Transverse colon (tissue), 4 donors: Measurements from ENCODE around the gene CLIC4. TPM values are rescaled to one million over a fixed set of nuclear protein-coding genes. Genes with fewer than 3 reads are reported as not detected.
"Not testable (repeated sequence)": the region's sequence is repeated elsewhere in the genome, so short reads cannot be mapped to it uniquely, and the experiment has no call there.

ENCODE experiments used
- DNase-seq: peaks from one replicate; pipeline ENCODE4 v3.0.0-alpha.2; 2019
- H3K27ac ChIP-seq, 4 donors: fragments of 200-600 bp; sonication (generic); 2 replicates each; pipeline ENCODE4 v1.5.1; 2016 to 2018; ENCODE audit warnings: inconsistent platforms in 4 of 4
- H3K27me3 ChIP-seq: fragments of 200-600 bp; sonication (generic); 2 replicates; pipeline ENCODE4 v1.5.1; 2017; ENCODE audit warnings: inconsistent platforms
- H3K36me3 ChIP-seq, 4 donors: fragments of 200-600 bp; sonication (generic); 2 replicates each; pipeline ENCODE4 v1.5.1; 2017 to 2019; ENCODE audit warnings: inconsistent platforms in 4 of 4
- H3K4me1 ChIP-seq, 4 donors: fragments of 200-600 bp; sonication (generic); 2 replicates each; pipeline ENCODE4 v1.5.1; 2017 to 2020; ENCODE audit warnings: inconsistent platforms in 4 of 4
- H3K4me3 ChIP-seq, 4 donors: fragments of 200-600 bp; sonication (generic); 1 replicate in 1 of 4; 2 replicates in 3 of 4; pipeline versions ENCODE4 v1.5.1 to v1.6.1; 2017 to 2019; ENCODE audit warnings: inconsistent platforms in 4 of 4
- H3K9me3 ChIP-seq, 2 donors: fragments of 200-600 bp; sonication (generic); 2 replicates each; pipeline ENCODE4 v1.5.1; 2017 to 2019; ENCODE audit warnings: inconsistent platforms in 2 of 2
- CTCF ChIP-seq, 5 experiments: fragments of 200-600 bp in 3 of 5; fragments of 450-650 bp in 2 of 5; sonication (generic) in 3 of 5; IDR thresholded peaks; 1 replicate in 2 of 5; 2 replicates in 3 of 5; pipeline ENCODE4 v1.5.1; 2016 to 2017; ENCODE audit warnings: antibody characterized with exemption in 5 of 5, inconsistent platforms in 3 of 5, mild to moderate bottlenecking in 2 of 5, moderate library complexity in 1 of 5
- EP300 ChIP-seq: sonication (generic); formaldehyde crosslinking; IDR thresholded peaks from one replicate; pipeline ENCODE4 v1.6.1; 2017; ENCODE audit warnings: antibody characterized with exemption, low read depth
- POLR2A ChIP-seq: fragments of 450-650 bp; IDR thresholded peaks from one replicate; pipeline ENCODE4 v1.6.1; 2016; ENCODE audit warnings: antibody characterized with exemption, mild to moderate bottlenecking, moderate library complexity
- POLR2AphosphoS5 ChIP-seq, 3 donors: sonication (generic); formaldehyde crosslinking; IDR thresholded peaks; one replicate each; pipeline ENCODE4 v1.6.1; 2016; ENCODE audit warnings: antibody characterized with exemption in 3 of 3
- WGBS, 2 donors: methylation state at CpG; one replicate each; pipeline ENCODE4 v1.1.5; 2018; ENCODE audit warnings: low coverage in 1 of 2; 5-methylcytosine and 5-hydroxymethylcytosine counted together
- in situ Hi-C, 4 donors: fragments of 200-750 bp; cut with MboI; loops; one replicate each; pipeline versions ENCODE4 v1.15.0 to v1.15.1; 2017; ENCODE audit warnings: low sequenced_read_pairs in 3 of 4, low pct_ligation_motif_present in 1 of 4, low pct_unique_long_range_greater_than_20kb in 1 of 4
- intact Hi-C: fragments of 100-400 bp; cut with DNase I; formaldehyde crosslinking; loops from one replicate; pipeline ENCODE4 v1.15.1; 2023; ENCODE audit warnings: low total_unique reads
- total RNA-seq, 4 donors: library from RNA; depleted of rRNA; stranded (reverse); fragments of >200 nt; gene quantifications; one replicate each; pipeline ENCODE4 v1.1.0, GENCODE V29; 2016

Gene CLIC4
- total RNA-seq, 4 donors from 2014 or later = 52.4 to 107 (median 65.0) TPM

- H3K4me3 ChIP-seq = no peak overlapping the region
- no peaks in the 10 kb centered on the region for H3K9me3 ChIP-seq
- TF ChIP-seq POLR2A (no peak), CTCF (IDR thresholded peaks at IDR 0.05) (no peak), POLR2AphosphoS5 (IDR thresholded peaks at IDR 0.05) (no peak), EP300 (no peak)
- peaks cover 0 to 37% (median 7%) of the 10 kb centered on the region in 4 donors for H3K4me1 ChIP-seq
- 66 to 71% methylated on average over 2 of the region's 2 CpGs for WGBS, 2 donors
- intact Hi-C loops (no loop called here), in situ Hi-C loops (no loop called here)
- H3K36me3 ChIP-seq = no peaks in the 10 kb centered on the region
- H3K27me3 ChIP-seq = no peaks in the 10 kb centered on the region
- H3K27ac ChIP-seq = peak overlapping the region in 1 of 4 donors; percentile 15
- no peak for DNase-seq
Measured at GRCh38 chr1:24806588-24806987, 61.3 kb downstream of the CLIC4 start.

GRCh38 chr1:24811494-24811893 lies 66.2 kb downstream of the CLIC4 start:
- in situ Hi-C loops, H3K27ac ChIP-seq, H3K36me3 ChIP-seq, H3K9me3 ChIP-seq, intact Hi-C loops, DNase-seq, H3K4me3 ChIP-seq, H3K27me3 ChIP-seq: not testable (repeated sequence)
- H3K4me1 ChIP-seq = peaks cover 0 to 10% (median 2%) of the 10 kb centered on the region in 4 donors
- 80 to 98% methylated on average over 1 to 3 of the region's 3 CpGs for WGBS, 2 donors

- intact Hi-C loops = loop anchor here (10.0 kb wide), 1 partner anchor 75 kb away; the partner anchor contains the start of gene CLIC4
Measured at GRCh38 chr1:24820221-24820620, 75.0 kb downstream of the CLIC4 start.

DNA sequence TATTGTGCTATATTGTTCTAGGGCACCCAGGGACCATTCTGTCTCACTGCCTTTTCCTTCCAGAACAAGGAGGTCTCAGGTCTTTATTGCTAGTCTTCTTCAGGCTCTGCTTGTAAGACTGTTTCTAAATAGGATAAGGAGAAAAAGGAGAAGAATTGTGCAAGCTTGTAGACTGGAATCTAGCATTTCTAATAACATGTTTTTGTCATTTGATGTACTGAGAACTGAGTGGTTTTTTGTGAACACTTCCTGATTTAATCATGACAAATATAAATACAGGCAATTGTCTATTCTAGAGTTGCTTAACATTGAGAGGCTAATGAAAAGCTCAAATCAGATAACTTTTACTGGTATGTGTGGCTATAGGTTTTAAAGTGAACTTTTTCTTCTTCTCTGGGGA lies 77.6 kb downstream of the CLIC4 start:
- in situ Hi-C loops = no loop called here
- intact Hi-C loops = loop anchor here (10.0 kb wide), 1 partner anchor 78 kb away; the partner anchor contains the start of gene CLIC4
- no peak for DNase-seq
- Histone ChIP-seq H3K36me3 (no peaks in the 10 kb centered on the region), H3K4me3 (no peak overlapping the region), H3K9me3 (no peaks in the 10 kb centered on the region), H3K4me1 (peaks cover 0 to 26% (median 2%) of the 10 kb centered on the region in 4 donors), H3K27ac (no peak overlapping the region), H3K27me3 (no peaks in the 10 kb centered on the region)
- TF ChIP-seq POLR2A = no peak
- no peak for TF ChIP-seq POLR2AphosphoS5 (IDR thresholded peaks at IDR 0.05)
- no peak for TF ChIP-seq EP300
- TF ChIP-seq CTCF (IDR thresholded peaks at IDR 0.05) = no peak

More at GRCh38 chr1:24820221-24820620, 75.0 kb downstream of the CLIC4 start:
- in situ Hi-C loops, H3K36me3 ChIP-seq, H3K27ac ChIP-seq, DNase-seq, H3K9me3 ChIP-seq, H3K4me3 ChIP-seq, H3K27me3 ChIP-seq, H3K4me1 ChIP-seq: not testable (repeated sequence)
- WGBS, 2 donors = 25% methylated on average over 1 of the region's 1 CpG; no CpG with 5 or more reads in 1 of the 2 donors

GRCh38 chr1:24823486-24823885 lies 78.2 kb downstream of the CLIC4 start:
- intact Hi-C loops = loop anchor here (10.0 kb wide), 1 partner anchor 79 kb away; the partner anchor contains the start of gene CLIC4

GRCh38 chr1:24825174-24825573 lies 79.9 kb downstream of the CLIC4 start:
- Histone ChIP-seq H3K4me1 (peaks cover 0 to 46% (median 9%) of the 10 kb centered on the region in 4 donors), H3K36me3 (no peaks in the 10 kb centered on the region), H3K27me3 (no peaks in the 10 kb centered on the region), H3K9me3 (no peaks in the 10 kb centered on the region), H3K27ac (no peak overlapping the region), H3K4me3 (no peak overlapping the region)
- TF ChIP-seq EP300 (no peak), POLR2A (no peak), CTCF (IDR thresholded peaks at IDR 0.05) (no peak), POLR2AphosphoS5 (IDR thresholded peaks at IDR 0.05) (no peak)
- in situ Hi-C loops (loop anchor here in 1 of 4 donors (5.0 kb wide), 1 partner anchor 138 kb away; no protein-coding TSS in a partner anchor), intact Hi-C loops (loop anchor here (10.0 kb wide), 1 partner anchor 80 kb away; the partner anchor contains the start of gene CLIC4)
- DNase-seq = no peak
- WGBS, 2 donors = 94 to 95% methylated on average over 3 of the region's 3 CpGs

More at GRCh38 chr1:24823486-24823885, 78.2 kb downstream of the CLIC4 start:
- in situ Hi-C loops, H3K27me3 ChIP-seq, H3K4me3 ChIP-seq, DNase-seq, H3K27ac ChIP-seq, H3K36me3 ChIP-seq, H3K9me3 ChIP-seq: not testable (repeated sequence)
- WGBS, 2 donors = 91 to 93% methylated on average over 3 to 12 of the region's 12 CpGs
- H3K4me1 ChIP-seq = peaks cover 0 to 32% (median 3%) of the 10 kb centered on the region in 4 donors
